Measurements from ENCODE around the gene HMCN1. TPM values are rescaled to one million over a fixed set of nuclear protein-coding genes. Genes with fewer than 3 reads are reported as not detected.
"Not testable (repeated sequence)": the region's sequence is repeated elsewhere in the genome, so short reads cannot be mapped to it uniquely, and the experiment has no call there.

HMCN1 gene
- total RNA-seq, 1 donor from 2014 or later, result 8.9 TPM

DNA sequence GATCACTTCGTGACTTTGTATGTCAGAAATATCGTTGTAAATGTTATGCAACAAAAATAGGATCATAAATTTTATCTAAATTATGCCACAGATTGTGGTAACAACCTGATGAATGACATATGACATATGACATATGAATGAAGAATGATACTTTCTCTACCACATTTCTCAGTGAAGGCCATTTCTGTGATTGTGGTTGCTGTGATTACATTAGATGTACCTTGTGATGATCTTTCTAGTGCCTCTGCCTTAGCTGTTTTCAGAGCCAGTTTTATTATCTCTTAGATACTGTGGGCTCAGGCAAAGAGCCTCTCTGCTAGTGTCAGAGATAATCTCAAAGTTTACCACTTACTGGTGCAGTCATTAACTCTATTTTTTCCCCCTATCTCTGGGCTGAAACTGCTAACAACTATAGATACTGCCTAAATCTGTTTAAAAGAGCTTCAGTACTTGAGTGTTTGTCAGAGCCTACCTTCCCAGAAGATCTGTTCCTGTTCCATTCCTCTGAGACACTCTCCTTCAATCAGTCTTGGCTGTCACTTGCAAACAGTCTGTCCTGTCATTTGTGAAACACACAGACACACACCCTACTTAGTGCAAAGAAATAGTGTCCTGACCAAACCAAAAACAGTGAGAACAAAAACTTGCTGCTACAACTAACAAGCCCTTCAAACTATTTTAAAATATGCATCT is 55.5 kb downstream of the HMCN1 start:
- TF ChIP-seq CTCF (IDR thresholded peaks at IDR 0.05; ENCODE audit: borderline replicate concordance), result no peak

DNA sequence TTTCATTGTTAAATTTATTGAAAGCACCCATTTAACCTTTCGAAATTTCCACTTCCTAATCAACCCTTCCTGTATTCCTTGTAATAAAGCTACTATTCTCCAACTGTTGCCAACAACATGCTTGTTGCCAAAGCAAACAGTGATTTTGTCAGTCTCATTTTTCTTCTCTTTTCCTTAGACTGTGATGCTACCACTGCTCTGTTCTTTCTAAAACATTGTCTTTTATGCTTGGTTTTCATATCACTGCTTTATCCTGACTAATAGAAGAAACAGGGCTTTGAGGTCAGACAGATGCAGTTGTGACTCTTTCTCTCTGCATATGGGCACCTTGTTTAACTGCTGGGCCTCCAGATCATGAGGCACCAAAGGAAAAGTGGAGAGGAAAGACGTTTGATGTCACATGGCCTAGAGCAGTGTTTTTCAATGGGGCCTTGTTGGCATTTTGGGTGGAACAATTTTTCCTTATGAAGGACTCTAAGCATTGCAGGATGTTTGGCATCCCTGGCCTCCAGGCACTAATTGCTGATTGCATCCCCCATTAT is 56.1 kb downstream of the HMCN1 start:
- Histone ChIP-seq H3K9me3 (replicated peaks) (peaks cover 5% of the 10 kb centered on the region), H3K4me3 (no peak overlapping the region), H3K4me1 (peaks cover 35% of the 10 kb centered on the region), H3K36me3 (no peaks in the 10 kb centered on the region), H3K27me3 (ENCODE audit: low read depth) (no peaks in the 10 kb centered on the region), H3K27ac (replicated peaks) (peak overlapping the region; percentile 20)
- DNase-seq, result no peak
- intact Hi-C loops (cut with micrococcal nuclease), result no loop called here
- no peak for TF ChIP-seq CTCF (IDR thresholded peaks at IDR 0.05; ENCODE audit: borderline replicate concordance)

More for the DNA sequence above, 55.5 kb downstream of the HMCN1 start:
- H3K36me3 ChIP-seq, result no peaks in the 10 kb centered on the region
- no peaks in the 10 kb centered on the region for H3K27me3 ChIP-seq (ENCODE audit: low read depth)
- H3K27ac ChIP-seq (replicated peaks), result peak overlapping the region; percentile 20
- intact Hi-C loops (cut with micrococcal nuclease), result no loop called here
- no peak overlapping the region for H3K4me3 ChIP-seq
- peaks cover 4% of the 10 kb centered on the region for H3K9me3 ChIP-seq (replicated peaks)
- H3K4me1 ChIP-seq, result peaks cover 35% of the 10 kb centered on the region
- DNase-seq, result no peak

DNA sequence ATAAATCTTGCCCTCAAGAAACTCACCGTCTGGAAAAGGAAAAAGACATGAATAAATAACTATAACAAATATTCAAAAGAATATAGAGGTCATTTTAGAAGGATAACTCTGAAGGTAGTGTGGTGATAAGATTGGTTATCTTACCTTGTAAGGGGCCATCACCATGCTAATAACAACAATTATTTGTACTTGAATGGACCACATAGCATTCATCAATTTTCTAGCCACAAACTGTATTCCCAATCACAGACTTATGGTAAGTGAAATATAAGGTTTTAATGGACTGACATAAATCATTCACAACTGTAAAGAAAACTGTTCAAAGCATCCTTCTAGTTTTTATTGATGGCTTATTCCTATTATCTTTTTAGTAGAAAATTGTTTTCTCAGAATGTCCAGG is 57.8 kb downstream of the HMCN1 start:
- no peak overlapping the region for H3K4me3 ChIP-seq
- no peaks in the 10 kb centered on the region for H3K27me3 ChIP-seq (ENCODE audit: low read depth)
- no peak for DNase-seq
- H3K4me1 ChIP-seq, result peaks cover 35% of the 10 kb centered on the region
- H3K36me3 ChIP-seq, result no peaks in the 10 kb centered on the region
- peaks cover 5% of the 10 kb centered on the region for H3K9me3 ChIP-seq (replicated peaks)
- no peak for TF ChIP-seq CTCF (IDR thresholded peaks at IDR 0.05; ENCODE audit: borderline replicate concordance)
- intact Hi-C loops (cut with micrococcal nuclease), result no loop called here
- no peak overlapping the region for H3K27ac ChIP-seq (replicated peaks)

GRCh38 chr1:185794495-185794894 is 60.3 kb downstream of the HMCN1 start:
- DNase-seq; intact Hi-C loops (cut with micrococcal nuclease); H3K36me3 ChIP-seq; H3K4me3 ChIP-seq; H3K27ac ChIP-seq (replicated peaks); H3K27me3 ChIP-seq (ENCODE audit: low read depth): not testable (repeated sequence)
- H3K9me3 ChIP-seq (replicated peaks), result peaks cover 21% of the 10 kb centered on the region
- peaks cover 14% of the 10 kb centered on the region for H3K4me1 ChIP-seq

GRCh38 chr1:185795181-185795580 is 61.0 kb downstream of the HMCN1 start:
- no peaks in the 10 kb centered on the region for H3K27me3 ChIP-seq (ENCODE audit: low read depth)
- no peak overlapping the region for H3K27ac ChIP-seq (replicated peaks)
- H3K36me3 ChIP-seq, result no peaks in the 10 kb centered on the region
- no peak overlapping the region for H3K4me3 ChIP-seq
- no peak for DNase-seq
- peaks cover 21% of the 10 kb centered on the region for H3K9me3 ChIP-seq (replicated peaks)
- TF ChIP-seq CTCF (IDR thresholded peaks at IDR 0.05; ENCODE audit: borderline replicate concordance), result no peak
- H3K4me1 ChIP-seq, result peaks cover 7% of the 10 kb centered on the region
- intact Hi-C loops (cut with micrococcal nuclease), result no loop called here

- no peaks in the 10 kb centered on the region for H3K36me3 ChIP-seq
- no peaks in the 10 kb centered on the region for H3K4me1 ChIP-seq
- intact Hi-C loops (cut with micrococcal nuclease), result no loop called here
- DNase-seq, result no peak
- TF ChIP-seq CTCF (IDR thresholded peaks at IDR 0.05; ENCODE audit: borderline replicate concordance), result no peak
- H3K9me3 ChIP-seq (replicated peaks), result peaks cover 21% of the 10 kb centered on the region
- H3K27ac ChIP-seq (replicated peaks), result no peak overlapping the region
- no peak overlapping the region for H3K4me3 ChIP-seq
- H3K27me3 ChIP-seq (ENCODE audit: low read depth), result no peaks in the 10 kb centered on the region
Observed at GRCh38 chr1:185798505-185798904, 64.3 kb downstream of the HMCN1 start.
